ENCODE measurements around the gene LFNG.

LFNG gene

GRCh38 chr7:2519119-2519930 lies at the start of gene LFNG:
LFNG (plus strand) TSS chr7:2519774; CDS start chr7:2519862, 88 bp downstream.
- DNase-seq = peak; percentile 66 to 80

- DNase-seq = no peak
Measured at GRCh38 chr7:2470204-2471021, 49.2 kb upstream of the LFNG start.

- DNase-seq = no peak
Measured at GRCh38 chr7:2471022-2471329, 48.6 kb upstream of the LFNG start.

DNA sequence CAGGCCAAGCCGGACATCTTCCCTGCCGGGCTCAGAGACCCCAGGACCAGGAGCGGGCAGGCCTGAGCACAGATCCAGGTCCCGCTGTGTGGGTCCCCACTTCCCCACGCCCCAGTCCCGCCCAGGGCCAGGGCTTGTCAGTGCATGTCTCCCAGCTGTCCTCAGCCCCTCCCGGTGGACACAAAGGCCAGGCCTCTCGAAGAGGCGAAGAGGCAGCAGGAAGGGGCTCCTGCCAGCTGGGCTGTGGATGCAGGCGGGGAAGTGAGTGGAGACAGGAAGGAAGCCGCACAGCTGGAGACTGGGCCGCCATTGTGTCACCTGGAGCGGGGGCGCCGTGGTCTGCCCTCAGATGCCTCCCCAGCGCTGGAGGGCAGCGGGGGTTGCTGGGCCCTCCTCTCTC lies 48.2 kb upstream of the LFNG start:
- no peak for DNase-seq

DNA sequence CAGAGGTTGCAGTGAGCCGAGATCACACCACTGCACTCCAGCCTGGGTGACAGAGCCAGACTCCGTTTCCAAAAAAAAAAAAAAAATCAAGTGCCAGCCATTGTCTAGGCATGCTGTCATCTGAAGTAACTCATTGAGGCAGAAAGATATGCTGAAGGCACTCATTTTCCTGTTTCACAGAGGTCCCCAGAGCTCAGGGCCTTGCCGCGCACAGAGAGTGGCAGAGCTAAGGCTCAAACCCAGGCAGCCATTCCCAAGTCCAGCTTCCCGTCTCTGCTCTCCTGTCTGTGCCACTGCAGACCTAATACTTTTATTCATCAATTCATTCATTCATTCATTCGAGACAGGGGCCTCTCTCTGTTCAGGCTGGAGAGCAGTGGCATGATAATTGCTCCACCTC lies 46.8 kb upstream of the LFNG start:
- DNase-seq = no peak

DNA sequence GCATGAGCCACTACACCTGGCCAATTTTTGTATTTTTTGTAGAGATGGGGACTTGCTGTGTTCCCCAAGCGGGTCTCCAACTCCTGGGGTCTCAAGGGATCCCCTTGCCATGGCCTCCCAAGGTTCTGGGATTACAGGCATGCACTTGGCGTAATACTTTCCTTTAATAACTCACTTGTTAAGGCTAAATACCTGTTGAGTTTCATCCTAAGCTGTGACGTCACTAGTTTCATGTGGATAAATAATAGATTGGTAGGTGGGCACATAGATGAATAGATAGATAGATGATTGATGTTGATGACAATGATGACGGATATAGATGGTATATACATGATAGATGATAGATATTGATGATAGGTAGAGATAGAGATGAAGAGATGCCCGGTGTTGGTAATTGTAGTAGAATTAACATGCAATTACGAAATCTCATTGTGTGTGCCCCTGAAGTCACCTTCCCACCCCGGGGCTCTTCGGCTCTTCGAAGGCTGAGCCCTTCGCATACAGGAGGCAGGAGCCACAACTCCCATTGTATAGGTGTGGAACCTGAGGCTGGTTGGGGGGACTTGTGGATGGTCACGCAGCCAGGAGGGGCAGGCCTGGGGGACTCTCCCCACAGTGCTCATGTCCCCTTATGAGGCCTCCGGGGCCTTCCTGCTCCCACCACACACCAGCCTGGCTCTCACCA lies 45.9 kb upstream of the LFNG start:
- no peak for DNase-seq

GRCh38 chr7:2474224-2474623 lies 45.4 kb upstream of the LFNG start:
- DNase-seq = no peak

DNA sequence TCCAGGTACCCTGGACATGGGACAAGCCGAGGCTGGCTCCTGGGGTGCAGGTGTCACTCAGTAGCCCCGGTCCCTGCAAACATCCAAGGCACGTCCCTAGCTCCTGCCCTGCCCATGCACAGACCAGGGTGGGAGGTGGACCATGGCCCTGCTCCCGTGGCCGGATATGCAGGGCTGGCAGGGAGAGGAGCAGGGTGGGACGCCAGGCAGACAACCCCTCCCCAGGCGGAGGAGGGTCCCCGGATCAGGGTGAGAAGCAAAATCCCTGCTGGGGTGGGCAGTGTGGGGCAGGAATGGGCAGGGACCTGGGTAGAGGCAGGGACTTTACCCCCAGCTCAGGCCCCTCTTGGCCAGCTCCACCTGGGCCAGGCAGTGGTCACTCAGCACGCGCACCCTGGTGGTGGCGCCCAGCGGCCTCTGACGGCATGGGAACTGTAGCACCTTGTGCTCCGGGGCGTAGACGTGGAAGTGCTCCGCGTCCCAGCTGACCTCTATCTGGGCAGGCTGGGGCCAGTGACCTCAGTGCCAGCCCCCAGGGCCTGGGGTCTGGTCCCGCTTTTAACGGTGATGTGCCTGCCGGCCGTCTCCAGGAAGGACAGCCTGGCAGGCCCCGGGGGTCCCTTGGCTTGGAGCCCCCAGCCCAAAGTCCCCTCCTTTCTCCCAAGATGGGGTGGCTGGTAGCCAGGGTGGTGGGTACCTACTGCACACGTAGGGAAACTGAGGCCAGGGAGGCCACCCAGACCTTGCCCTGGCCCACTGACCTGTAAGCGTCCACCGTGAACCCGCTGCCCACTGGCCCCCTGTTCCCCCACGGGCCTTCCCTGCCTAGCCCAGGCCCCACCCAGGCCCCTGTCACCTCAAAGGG lies 44.5 kb upstream of the LFNG start:
- DNase-seq = no peak

DNA sequence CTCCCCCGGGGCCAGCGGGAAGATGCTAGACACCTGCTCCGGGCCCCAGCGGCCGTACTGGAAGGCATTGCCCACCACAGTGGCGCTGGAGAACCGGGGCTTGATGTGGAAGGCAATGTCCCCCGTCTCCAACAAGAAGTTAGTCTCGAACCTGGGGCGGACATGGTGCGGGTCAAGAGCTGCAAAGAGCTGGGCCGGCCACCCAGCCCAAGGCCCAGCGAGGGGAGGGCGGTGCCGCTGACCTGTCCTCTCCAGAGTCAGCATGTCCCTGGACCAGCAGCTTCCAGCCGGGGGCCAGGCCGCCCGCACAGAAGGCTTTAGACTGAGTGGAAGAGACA lies 43.9 kb upstream of the LFNG start:
- DNase-seq = no peak

DNA sequence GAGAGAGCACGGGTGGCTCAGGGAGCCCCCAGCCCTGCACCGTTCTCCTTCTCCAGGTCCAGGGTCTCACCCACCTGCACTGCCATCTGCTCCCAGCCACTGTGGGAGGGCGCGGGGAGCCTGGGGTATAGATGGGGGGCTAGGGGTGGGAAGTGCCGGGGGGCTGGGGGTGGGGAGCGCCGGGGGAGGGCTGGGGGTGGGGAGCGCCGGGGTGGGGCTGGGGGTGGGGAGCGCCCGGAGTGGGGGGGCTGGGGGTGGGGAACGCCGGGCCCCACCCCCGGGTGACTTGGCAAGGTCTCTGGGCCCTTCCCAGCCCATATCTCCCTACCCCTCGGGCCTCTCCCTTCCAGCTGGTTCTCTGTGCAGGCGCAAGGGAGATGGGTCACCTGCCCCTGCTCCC lies 43.3 kb upstream of the LFNG start, which contains the start of gene GRIFIN:
GRIFIN (minus strand) TSS at position 101 of the 400 bp plus-strand sequence; CDS start at position 86, 15 bp downstream.
- DNase-seq = no peak

- DNase-seq = no peak
Measured at GRCh38 chr7:2476776-2477446, 42.7 kb upstream of the LFNG start.

GRCh38 chr7:2477447-2478398 lies 41.9 kb upstream of the LFNG start:
- DNase-seq = peak; percentile 47 to 60

GRCh38 chr7:2478399-2478785 lies 41.2 kb upstream of the LFNG start:
- DNase-seq = no peak

DNA sequence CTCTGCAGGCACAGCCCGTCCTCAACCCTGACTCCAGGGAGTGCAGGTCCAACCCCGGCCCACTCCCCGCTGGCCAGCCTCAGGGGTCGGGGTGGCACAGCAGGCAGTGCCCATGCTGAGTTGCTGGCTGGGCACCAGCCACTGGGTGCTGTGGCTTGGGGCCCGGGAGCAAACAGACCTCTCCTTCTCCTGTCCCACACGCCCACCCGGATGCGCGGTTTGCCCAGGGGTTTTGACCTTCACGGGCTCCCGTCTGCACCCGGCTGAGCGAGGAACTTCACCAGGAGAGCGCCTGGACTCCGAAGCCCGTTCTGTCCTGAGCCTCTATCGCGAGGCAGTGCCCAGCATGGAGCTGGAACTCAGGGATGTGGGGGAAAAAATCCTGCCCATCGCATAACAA lies 40.8 kb upstream of the LFNG start:
- DNase-seq = no peak

- DNase-seq = no peak
Measured at GRCh38 chr7:2479276-2480069, 40.1 kb upstream of the LFNG start.

- no peak for DNase-seq
Measured at GRCh38 chr7:2480070-2480408, 39.5 kb upstream of the LFNG start.

DNA sequence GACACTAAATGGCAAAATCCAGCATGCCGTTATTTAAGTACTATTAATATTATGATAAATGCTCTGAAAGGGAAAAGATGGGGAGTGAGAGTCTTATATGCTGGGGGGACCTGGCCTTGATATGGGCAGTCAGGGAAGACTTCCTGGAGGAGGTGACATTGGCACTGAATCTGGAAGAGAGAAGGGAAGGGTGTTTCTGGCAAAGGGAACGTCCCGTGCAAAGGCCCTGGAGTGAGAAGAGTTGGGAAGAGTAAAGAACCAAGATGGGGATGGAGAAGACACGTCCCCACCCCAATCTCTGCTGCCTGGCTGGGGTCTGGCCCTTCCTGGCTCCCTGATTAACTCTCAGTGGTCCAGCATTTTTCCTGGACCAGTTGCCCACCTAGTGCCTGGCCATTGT lies 38.4 kb upstream of the LFNG start:
- DNase-seq = no peak

DNA sequence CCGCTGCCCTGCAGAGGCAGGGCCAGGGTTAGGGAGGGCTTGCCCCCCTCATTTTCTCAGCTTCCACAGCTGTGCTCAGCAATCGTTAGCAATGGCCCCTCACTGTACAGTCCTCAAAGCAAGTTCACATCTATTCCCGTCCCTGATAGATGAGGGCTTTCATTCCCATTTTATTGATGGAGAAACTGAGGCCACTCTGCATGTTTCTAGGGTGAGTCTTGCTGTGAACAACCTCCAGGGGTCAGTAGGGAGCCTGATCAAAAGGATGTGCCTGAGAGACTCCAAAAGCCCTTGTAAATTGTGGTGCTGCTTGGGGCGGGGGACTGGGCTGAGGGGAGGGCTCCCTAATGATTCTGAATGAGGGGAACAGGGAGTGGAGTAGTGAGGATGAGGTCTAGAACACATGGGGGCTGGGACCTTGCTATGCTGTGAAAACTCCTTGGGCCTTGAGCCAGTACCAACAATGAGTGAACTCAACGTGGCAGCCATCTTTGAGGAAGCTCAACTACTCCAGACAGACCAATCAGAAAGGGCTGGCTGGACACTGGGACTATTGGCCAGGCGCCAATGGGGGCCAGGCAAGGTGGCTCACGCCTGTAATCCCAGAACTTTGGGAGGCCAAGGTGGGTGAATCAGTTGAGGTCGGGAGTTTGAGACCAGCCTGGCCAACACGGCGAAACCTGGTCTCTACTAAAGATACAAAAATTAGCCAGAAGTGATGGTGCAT lies 36.7 kb upstream of the LFNG start:
- DNase-seq = no peak

- DNase-seq = no peak
Measured at GRCh38 chr7:2483494-2483893, 36.1 kb upstream of the LFNG start.

DNA sequence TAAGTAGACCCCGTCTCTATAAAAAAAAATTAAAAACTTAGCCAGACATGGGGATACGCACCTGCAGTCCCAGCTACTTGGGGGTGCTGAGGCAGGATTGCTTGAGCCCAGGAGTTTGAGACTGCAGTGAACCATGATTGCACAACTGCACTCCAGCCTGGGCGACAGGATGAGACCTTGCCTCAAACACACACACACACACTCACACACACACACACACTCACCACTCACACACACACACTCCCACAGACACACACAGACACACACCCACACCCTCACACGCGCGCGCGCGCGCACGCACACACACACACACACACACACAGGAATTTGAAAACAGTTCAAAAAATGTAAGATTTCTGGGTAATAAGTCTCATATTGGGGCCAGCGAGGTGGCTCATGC lies 34.7 kb upstream of the LFNG start:
- no peak for DNase-seq

All from stimulated activated CD4-positive, alpha-beta T cell treated with anti-CD3 and anti-CD28 coated beads, Interleukin-2, amount 100 ng/mL, for 48 hours (primary cell).